Keratinocyte (primary cell): ENCODE data around the gene PLEKHH1. TPM values are rescaled to one million over a fixed set of nuclear protein-coding genes. Genes with fewer than 3 reads are reported as not detected.

Experiments used
- DNase-seq: peaks from one replicate; pipeline ENCODE4 v3.0.0-alpha.2; 2011; ENCODE audit warnings: low read depth, missing footprints, low spot score
- FAIRE-seq: peaks from 2 replicates; lab custom pipeline; 2011; peaks lifted over from hg19 to GRCh38; lab: Jason Lieb, UNC
- H2AFZ ChIP-seq: 2 replicates; pipeline ENCODE4 v1.6.0; 2012; ENCODE audit warnings: low read length, control low read depth, inconsistent platforms; ENCODE audit not compliant: control insufficient read depth
- H3K27ac ChIP-seq: 2 replicates; pipeline ENCODE4 v1.5.1; 2011; ENCODE audit warnings: low read length; ENCODE audit not compliant: control insufficient read depth, insufficient read depth
- H3K27me3 ChIP-seq: 3 replicates; pipeline ENCODE4 v1.6.0; 2011; ENCODE audit warnings: low read length; ENCODE audit not compliant: control insufficient read depth, insufficient read depth; ENCODE audit errors: extremely low read depth
- H3K36me3 ChIP-seq, 2 experiments: 2 replicates in 1 of 2; 3 replicates in 1 of 2; pipeline ENCODE4 v1.5.1; 2011; ENCODE audit warnings: low read length in 2 of 2, mild to moderate bottlenecking in 1 of 2; ENCODE audit not compliant: control insufficient read depth in 2 of 2, insufficient read depth in 2 of 2; ENCODE audit errors: extremely low read depth in 1 of 2
- H3K4me1 ChIP-seq: 3 replicates; pipeline ENCODE4 v1.5.1; 2011; ENCODE audit warnings: low read length; ENCODE audit not compliant: control insufficient read depth, insufficient read depth; ENCODE audit errors: extremely low read depth
- H3K4me2 ChIP-seq: 3 replicates; pipeline ENCODE4 v1.6.0; 2011; ENCODE audit warnings: low read depth, low read length; ENCODE audit not compliant: control insufficient read depth, insufficient read depth; ENCODE audit errors: extremely low read depth
- H3K4me3 ChIP-seq, 3 experiments: fragments of 200-600 bp in 1 of 3; sonication (generic) in 1 of 3; 2 replicates in 2 of 3; 3 replicates in 1 of 3; pipeline ENCODE4 v1.5.1; 2011 to 2016; ENCODE audit warnings: low read length in 3 of 3, mild to moderate bottlenecking in 3 of 3, control low read depth in 2 of 3, inconsistent platforms in 1 of 3, low read depth in 1 of 3, mixed read lengths in 1 of 3, mixed run types in 1 of 3, moderate library complexity in 1 of 3; ENCODE audit not compliant: control insufficient read depth in 2 of 3, insufficient read depth in 2 of 3; ENCODE audit errors: extremely low read depth in 1 of 3
- H3K79me2 ChIP-seq: 2 replicates; pipeline ENCODE4 v1.6.0; 2012; ENCODE audit warnings: low read length; ENCODE audit not compliant: control insufficient read depth, insufficient read depth
- H3K9ac ChIP-seq: 3 replicates; pipeline ENCODE4 v1.6.0; 2011; ENCODE audit warnings: low read length; ENCODE audit not compliant: control insufficient read depth, insufficient read depth; ENCODE audit errors: extremely low read depth
- H3K9me1 ChIP-seq: 3 replicates; pipeline ENCODE4 v1.6.0; 2011; ENCODE audit warnings: low read length; ENCODE audit not compliant: control insufficient read depth, insufficient read depth; ENCODE audit errors: extremely low read depth
- H3K9me3 ChIP-seq: 2 replicates; pipeline ENCODE4 v1.5.1; 2012; ENCODE audit warnings: low read depth, low read length; ENCODE audit not compliant: control insufficient read depth
- H4K20me1 ChIP-seq: 3 replicates; pipeline ENCODE4 v1.6.0; 2011; ENCODE audit warnings: low read length; ENCODE audit not compliant: control insufficient read depth, insufficient read depth; ENCODE audit errors: extremely low read depth
- EZH2 ChIP-seq: IDR thresholded peaks from one replicate; pipeline ENCODE4 v1.6.1; 2012; ENCODE audit warnings: inconsistent platforms, mild to moderate bottlenecking, low read length, moderate library complexity
- dilution Hi-C: fragments of 300-500 bp; cut with MboI; formaldehyde crosslinking; loops from one replicate; pipeline ENCODE4 v1.7.0; 2020; ENCODE audit warnings: low sequenced_read_pairs; ENCODE audit not compliant: extremely low pct_ligation_motif_present
- polyA plus RNA-seq, 5 experiments: library from polyadenylated mRNA; depleted of rRNA in 3 of 5; stranded (reverse) in 3 of 5; stranded (forward) in 1 of 5; unstranded in 1 of 5; fragments of >200 nt; gene quantifications; 1 replicate in 1 of 5; 2 replicates in 3 of 5; 3 replicates in 1 of 5; pipeline versions ENCODE4 v1.2.1 to v1.2.3, GENCODE V29; 2011 to 2012; ENCODE audit warnings: missing spikeins in 2 of 5, low read depth in 1 of 5, low replicate concordance in 1 of 5
- TF ChIP-seq, protein P1 (sequence below), 3 experiments: IDR thresholded peaks in 1 of 3; conservative IDR thresholded peaks in 1 of 3; optimal IDR thresholded peaks in 1 of 3; 2 replicates in 2 of 3; 3 replicates in 1 of 3; pipeline versions ENCODE3 to v1.5.1; 2011; ENCODE audit warnings: low read length in 3 of 3, mild to moderate bottlenecking in 3 of 3, moderate library complexity in 2 of 3, control low read depth in 1 of 3, inconsistent platforms in 1 of 3; ENCODE audit not compliant: insufficient read depth in 2 of 3; ENCODE audit errors: extremely low read depth in 1 of 3

Gene PLEKHH1
- polyA plus RNA-seq, 1 donor (not counting 4 experiments of a cell fraction or from before 2014, with no cell fraction given), result 4.4 TPM

DNA sequence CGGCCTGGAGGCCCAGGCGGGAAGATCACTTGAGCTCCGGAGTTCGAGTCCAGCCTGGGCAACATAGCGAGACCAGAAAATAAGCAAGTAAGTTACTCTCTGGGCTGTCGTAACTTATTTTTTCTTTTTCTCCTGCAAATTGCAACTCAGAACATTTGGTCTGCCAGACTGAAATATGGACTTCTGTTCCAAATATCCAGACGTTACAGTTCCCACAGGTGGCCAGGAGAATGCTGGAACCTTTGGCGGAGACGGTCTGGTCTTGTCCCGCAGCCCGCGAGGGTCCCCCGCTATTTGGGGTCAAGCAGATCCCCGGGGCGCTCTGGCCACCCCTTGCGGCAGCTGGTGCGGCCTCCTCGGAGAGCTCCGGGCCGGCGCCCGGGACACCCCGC is 488 bp upstream of the PLEKHH1 start:
- Histone ChIP-seq H4K20me1 (no peaks in the 10 kb centered on the region), H2AFZ (peak overlapping the region; percentile 41), H3K79me2 (no peaks in the 10 kb centered on the region), H3K4me1 (peaks cover 3% of the 10 kb centered on the region), H3K27ac (no peak overlapping the region), H3K9me1 (no peaks in the 10 kb centered on the region), H3K4me3 (peak overlapping the region; percentile 43 to 66 (median 62)), H3K36me3 (peaks cover 0 to 5% of the 10 kb centered on the region in 2 experiments), H3K9ac (peak overlapping the region; percentile 59), H3K4me2 (peak overlapping the region; percentile 83), H3K27me3 (no peaks in the 10 kb centered on the region), H3K9me3 (no peaks in the 10 kb centered on the region)
- DNase-seq (no peak), FAIRE-seq (no peak)
- dilution Hi-C loops, result no loop called here
- TF ChIP-seq, protein P1, sequence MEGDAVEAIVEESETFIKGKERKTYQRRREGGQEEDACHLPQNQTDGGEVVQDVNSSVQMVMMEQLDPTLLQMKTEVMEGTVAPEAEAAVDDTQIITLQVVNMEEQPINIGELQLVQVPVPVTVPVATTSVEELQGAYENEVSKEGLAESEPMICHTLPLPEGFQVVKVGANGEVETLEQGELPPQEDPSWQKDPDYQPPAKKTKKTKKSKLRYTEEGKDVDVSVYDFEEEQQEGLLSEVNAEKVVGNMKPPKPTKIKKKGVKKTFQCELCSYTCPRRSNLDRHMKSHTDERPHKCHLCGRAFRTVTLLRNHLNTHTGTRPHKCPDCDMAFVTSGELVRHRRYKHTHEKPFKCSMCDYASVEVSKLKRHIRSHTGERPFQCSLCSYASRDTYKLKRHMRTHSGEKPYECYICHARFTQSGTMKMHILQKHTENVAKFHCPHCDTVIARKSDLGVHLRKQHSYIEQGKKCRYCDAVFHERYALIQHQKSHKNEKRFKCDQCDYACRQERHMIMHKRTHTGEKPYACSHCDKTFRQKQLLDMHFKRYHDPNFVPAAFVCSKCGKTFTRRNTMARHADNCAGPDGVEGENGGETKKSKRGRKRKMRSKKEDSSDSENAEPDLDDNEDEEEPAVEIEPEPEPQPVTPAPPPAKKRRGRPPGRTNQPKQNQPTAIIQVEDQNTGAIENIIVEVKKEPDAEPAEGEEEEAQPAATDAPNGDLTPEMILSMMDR (optimal IDR thresholded peaks at IDR 0.05 in 1 of 3, IDR thresholded peaks at IDR 0.05 in 1 of 3, conservative IDR thresholded peaks at IDR 0.05 in 1 of 3; ENCODE audit: extremely low read depth in 1 of 3, insufficient read depth in 2 of 3, low read length in 3 of 3), result no peak
- no peak for TF ChIP-seq EZH2

DNA sequence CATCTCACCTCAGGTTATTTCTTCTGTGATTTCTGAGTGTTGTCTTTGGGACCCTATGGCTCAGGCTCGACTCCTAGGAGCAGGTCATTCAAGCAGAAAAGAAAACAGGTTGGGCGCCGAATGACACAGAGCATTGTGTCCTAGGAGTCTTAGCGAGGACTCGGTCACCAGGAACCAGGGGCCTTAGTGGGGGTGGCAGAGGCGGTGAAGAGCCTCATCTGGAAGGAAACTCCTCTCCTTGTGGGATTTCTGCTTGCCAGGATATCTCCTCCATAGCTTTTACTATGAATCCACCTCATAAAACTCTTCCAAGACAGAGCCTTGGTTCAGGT is 630 bp downstream of the PLEKHH1 start:
- dilution Hi-C loops, result no loop called here
- Histone ChIP-seq H3K9me3 (no peaks in the 10 kb centered on the region), H3K27ac (no peak overlapping the region), H3K27me3 (no peaks in the 10 kb centered on the region), H3K4me2 (peak overlapping the region; percentile 75), H3K36me3 (peaks cover 0 to 5% of the 10 kb centered on the region in 2 experiments), H3K4me3 (peak overlapping the region; percentile 43 to 66 (median 62)), H3K79me2 (no peaks in the 10 kb centered on the region), H3K9ac (peak overlapping the region; percentile 59), H3K9me1 (no peaks in the 10 kb centered on the region), H4K20me1 (no peaks in the 10 kb centered on the region), H2AFZ (peak overlapping the region; percentile 41), H3K4me1 (peaks cover 10% of the 10 kb centered on the region)
- DNase-seq (no peak), FAIRE-seq (no peak)
- TF ChIP-seq, protein P1 (optimal IDR thresholded peaks at IDR 0.05 in 1 of 3, IDR thresholded peaks at IDR 0.05 in 1 of 3, conservative IDR thresholded peaks at IDR 0.05 in 1 of 3; ENCODE audit: extremely low read depth in 1 of 3, insufficient read depth in 2 of 3, low read length in 3 of 3), result no peak
- no peak for TF ChIP-seq EZH2
